Measurements from ENCODE around the gene CEP170B.
A peak's percentile ranks its signal among the peaks of the same experiment; 100 is the strongest.
"Not testable (repeated sequence)": the region's sequence is repeated elsewhere in the genome, so short reads cannot be mapped to it uniquely, and the experiment has no call there.

Gene CEP170B

DNA sequence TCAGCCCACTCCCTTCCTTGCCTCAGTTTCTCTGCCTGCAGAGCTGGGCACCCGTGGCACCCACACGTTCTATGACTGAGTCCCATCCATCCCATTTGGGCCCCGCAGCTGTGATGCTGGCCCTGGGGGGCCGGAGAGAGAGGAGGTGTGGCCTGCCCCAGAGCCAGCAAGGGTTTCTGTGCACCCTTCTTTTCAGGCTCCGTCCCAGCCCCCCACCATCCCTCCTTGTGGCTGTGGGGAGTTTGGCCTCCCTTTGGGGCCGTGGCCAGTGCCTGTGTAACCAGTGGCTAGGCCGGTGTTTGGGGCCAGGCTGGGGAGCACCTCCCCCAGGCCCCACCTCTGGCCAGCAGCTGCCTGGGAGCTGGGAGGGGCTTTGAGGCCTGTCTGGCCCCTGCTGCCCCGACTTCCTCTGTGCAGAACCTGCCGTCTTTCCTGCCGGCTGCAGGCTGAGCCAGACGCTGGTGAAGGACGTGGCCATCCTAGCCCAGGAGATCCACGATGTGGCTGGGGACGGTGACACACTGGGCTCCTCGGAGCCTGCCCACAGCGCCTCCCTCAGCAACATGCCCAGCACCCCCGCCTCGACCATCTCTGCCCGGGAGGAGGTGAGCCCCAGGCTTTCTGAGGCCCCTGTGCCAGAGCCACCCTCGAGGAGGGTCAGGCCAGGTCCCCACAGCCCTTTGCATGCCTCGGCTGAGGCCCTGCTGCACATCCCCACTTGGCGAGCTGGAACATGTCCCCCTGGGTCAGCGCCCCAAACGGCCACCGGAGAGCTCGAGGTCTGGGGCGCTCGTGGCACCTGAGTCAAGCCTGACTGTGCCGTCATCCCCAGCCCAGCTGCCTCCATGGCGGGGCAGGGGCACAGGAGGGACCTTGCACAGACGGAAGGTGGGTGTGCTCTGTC lies 27.7 kb downstream of the CEP170B start:
- no peak for DNase-seq

GRCh38 chr14:104893435-104894207 lies 28.6 kb downstream of the CEP170B start:
- DNase-seq = no peak

GRCh38 chr14:104894331-104895206 lies 29.5 kb downstream of the CEP170B start:
- no peak for DNase-seq

GRCh38 chr14:104895207-104895785 lies 30.2 kb downstream of the CEP170B start:
- no peak for DNase-seq

GRCh38 chr14:104895786-104896661 lies 31.0 kb downstream of the CEP170B start:
- DNase-seq = peak; percentile 88

DNA sequence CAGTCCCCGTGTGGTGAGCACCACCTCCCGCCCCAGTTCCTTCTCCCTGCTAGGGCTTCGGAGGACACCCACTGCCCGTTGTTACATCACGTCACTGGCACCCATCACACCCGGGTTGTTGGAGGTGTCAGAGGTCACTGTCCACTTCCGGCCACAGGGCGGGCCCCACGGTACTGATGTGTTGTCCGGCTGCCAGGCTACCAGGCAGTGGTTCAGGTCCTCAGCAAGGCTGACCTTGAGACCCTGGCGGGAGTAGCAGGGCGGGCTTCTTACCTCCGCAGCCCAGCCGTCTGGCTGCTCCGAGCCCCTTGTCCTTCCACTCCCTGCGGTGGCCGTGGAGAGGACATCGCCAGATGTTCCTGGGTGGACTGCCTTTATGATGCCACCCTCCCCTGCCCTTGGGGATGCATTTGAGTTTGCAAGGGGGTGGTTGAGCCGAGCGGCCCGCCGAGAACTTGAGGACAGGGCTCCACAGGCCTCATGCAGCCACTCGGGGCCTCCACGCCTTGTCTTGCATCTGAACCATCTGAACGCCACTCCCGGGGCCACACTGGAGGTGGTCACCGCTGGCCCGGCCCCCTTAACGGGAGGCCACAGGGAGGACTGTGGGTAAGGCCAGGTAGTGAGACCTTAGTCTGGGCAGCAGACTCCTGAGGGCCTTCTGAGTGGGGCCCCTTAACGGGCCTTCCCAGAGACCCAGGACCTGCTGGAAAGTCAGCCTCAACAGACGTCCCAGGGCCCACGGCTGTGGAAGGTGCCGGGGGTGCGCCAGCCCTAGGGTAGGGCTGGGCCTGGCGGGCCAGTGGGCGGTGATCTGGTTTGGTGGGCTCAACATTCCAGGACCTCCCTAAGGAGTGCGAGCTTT lies 32.5 kb downstream of the CEP170B start:
- no peak for DNase-seq

- no peak for DNase-seq
Observed at GRCh38 chr14:104898195-104898558, 33.1 kb downstream of the CEP170B start.

DNA sequence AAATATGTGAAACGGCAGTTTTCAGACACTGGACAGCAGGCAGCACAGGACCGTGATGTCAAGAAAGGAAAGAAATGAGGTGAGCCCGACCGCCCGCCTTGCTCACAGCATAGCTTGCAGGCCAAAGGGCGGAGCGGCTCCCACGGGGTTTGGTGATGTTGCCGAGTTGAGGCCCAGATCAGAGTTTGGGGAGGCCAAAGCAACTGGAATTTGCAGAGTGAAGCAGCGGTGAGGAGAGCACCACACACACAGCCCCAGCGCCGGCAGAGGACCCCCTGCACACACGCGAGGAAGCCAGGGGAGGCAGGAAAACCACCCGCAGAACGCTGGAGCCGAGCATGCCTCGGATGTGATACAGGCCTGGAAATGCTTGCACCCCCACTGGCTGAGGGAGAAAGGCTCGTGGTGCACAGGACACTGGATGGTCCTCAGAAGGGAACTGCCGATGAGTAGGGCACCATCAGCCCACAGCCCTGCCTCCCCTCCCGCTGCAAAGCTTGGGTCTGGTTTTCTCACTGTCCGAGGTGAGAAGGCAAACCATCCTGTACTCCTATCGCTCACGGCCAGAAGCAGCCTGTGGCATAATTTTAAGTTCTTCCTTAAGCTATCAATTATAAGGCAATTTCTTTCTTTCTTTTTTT lies 33.9 kb downstream of the CEP170B start:
- no peak for DNase-seq

- DNase-seq = no peak
Observed at GRCh38 chr14:104899781-104900180, 34.7 kb downstream of the CEP170B start.

DNA sequence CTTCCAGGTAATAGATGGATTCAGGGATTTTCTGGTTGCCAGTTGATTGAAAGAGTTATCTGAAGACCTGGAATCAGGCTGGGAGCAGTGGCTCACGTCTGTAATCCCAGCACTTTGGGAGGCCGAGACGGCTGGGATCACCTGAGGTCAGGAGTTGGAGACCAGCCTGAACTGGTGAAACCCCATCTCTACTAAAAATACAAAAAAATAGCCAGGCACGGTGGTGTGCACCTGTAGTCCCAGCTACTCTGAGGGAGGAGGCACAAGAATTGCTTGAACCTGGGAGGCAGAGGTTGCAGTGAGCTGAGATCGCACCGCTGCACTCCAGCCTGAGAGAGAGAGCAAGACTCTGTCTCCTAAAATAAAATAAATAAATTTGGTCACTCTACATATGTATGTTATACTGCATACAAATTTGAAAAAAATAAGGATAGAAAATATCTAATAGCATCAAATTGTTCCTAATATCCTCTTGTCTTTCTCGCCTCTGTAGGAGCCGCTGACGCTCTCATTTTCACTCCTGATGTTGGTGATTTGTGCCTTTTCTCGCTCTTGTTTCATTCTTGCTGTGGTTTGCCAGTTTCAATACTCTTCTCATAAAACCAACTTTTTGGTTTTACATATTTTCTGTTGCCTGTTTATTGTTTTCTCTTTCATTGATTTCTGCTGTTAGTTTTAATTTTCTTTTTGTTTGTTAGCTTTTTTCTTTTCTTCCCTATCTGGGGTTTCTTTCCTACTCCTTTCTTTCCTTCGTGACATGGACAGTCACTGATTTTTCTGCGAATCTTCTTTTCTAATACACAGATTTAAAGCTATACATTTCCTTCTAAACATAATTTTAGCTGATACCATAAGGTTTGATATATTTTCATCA lies 35.8 kb downstream of the CEP170B start:
- no peak for DNase-seq

- no peak for DNase-seq
Observed at GRCh38 chr14:104903990-104904389, 38.9 kb downstream of the CEP170B start.

DNA sequence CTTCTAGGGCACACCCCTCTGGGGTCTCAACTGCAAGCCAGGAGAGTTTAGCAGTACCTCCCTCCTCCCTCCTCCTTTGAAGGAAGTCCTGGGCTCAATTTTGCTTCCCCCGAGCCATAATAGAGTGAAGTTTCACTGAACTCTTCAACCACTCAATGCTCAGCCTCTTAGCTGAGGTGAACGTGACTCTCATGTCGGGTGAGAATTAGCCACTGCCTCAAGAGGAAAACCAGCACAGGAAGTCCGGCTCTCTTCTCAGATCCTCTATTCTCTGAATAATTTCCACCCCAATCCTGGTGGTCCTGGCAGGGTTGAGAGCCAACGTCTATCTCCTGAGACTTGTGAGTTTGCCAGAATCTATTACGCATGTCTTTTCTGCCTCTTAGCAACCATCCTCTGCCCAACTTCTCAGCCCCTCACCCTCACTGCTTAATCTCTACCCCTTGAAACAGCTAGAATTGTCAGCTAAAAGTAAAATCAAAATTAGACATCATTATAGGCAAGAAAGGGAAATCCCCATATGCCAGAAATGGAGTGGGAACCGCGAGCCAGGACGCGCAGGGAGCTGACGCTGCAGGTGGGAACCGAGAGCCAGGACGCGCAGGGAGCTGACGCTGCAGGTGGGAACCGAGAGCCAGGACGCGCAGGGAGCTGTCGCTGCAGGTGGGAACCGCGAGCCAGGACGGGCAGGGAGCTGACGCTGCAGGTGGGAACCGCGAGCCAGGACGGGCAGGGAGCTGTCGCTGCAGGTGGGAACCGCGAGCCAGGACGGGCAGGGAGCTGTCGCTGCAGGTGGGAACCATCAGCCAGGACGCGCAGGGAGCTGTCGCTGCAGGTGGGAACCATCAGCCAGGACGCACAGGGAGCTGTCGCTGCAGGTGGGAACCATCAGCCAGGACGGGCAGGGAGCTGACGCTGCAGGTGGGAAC lies 39.8 kb downstream of the CEP170B start:
- not testable (repeated sequence) for DNase-seq

DNA sequence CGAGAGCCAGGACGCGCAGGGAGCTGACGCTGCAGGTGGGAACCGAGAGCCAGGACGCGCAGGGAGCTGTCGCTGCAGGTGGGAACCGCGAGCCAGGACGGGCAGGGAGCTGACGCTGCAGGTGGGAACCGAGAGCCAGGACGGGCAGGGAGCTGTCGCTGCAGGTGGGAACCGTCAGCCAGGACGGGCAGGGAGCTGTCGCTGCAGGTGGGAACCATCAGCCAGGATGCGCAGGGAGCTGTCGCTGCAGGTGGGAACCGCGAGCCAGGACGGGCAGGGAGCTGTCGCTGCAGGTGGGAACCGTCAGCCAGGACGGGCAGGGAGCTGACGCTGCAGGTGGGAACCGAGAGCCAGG lies 40.5 kb downstream of the CEP170B start:
- DNase-seq = not testable (repeated sequence)

DNA sequence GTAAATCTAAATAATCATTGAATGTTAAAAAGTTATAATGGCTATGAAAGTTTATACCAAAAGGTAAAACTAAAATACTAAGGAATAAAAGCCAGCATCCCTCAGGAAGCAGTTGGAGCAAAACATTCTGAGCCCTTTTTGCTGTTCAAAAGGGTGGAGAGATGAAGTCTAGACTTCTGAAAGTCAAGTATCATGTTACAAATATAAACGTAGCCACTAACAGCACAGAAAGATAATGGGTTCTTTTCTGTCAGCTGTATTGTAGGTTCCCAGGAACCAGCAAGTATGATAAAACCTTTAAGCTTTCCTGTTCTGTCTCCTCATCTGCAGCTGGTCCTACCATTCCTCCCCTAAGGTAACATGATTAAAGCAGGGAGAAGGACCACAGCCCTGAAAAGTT lies 43.2 kb downstream of the CEP170B start:
- DNase-seq = no peak

GRCh38 chr14:104912053-104912452 lies 47.0 kb downstream of the CEP170B start:
- no peak for DNase-seq

GRCh38 chr14:104913435-104913834 lies 48.4 kb downstream of the CEP170B start:
- peak; percentile 91 for DNase-seq

GRCh38 chr14:104917116-104917515 lies 52.0 kb downstream of the CEP170B start:
- DNase-seq = no peak

GRCh38 chr14:104917993-104918392 lies 52.9 kb downstream of the CEP170B start:
- DNase-seq = no peak
